SK-N-SH (cell line): ENCODE results near the gene TNRC6C. TPM values are rescaled to one million over a fixed set of nuclear protein-coding genes. Genes with fewer than 3 reads are reported as not detected.

Experiments
- CTCF ChIA-PET: fragments of 300-600, 350-600 bp; formaldehyde crosslinking; extraction: SDS; loops from one replicate; lab custom pipeline; 2021; lab: Yijun Ruan, JAX
- POLR2A ChIA-PET: fragments of 350-600 bp; sonication (Branson Sonifier 250); formaldehyde crosslinking; extraction: SDS; loops from one replicate; lab custom pipeline; 2020; ENCODE audit warnings: antibody characterized with exemption, inconsistent platforms; lab: Yijun Ruan, JAX
- DNase-seq: peaks from one replicate; pipeline ENCODE4 v3.0.0; 2012
- H2AFZ ChIP-seq: fragments of 200-600 bp; sonication (generic); 2 replicates; pipeline ENCODE4 v1.8.1; 2016; ENCODE audit warnings: antibody characterized with exemption, mild to moderate bottlenecking, low read depth
- H3F3A ChIP-seq: fragments of 200-600 bp; sonication (generic); replicated peaks from 2 replicates; pipeline ENCODE3; 2016; ENCODE audit warnings: antibody characterized with exemption, mild to moderate bottlenecking; ENCODE audit not compliant: insufficient read depth
- H3K27ac ChIP-seq, 2 experiments: fragments of 200-500 bp in 1 of 2; fragments of 200-600 bp in 1 of 2; sonication (Bioruptor generic) in 1 of 2; sonication (generic), shearing (Covaris generic) in 1 of 2; 2 replicates each; pipeline versions ENCODE4 v1.5.1 to v1.6.1; 2014 to 2016; ENCODE audit warnings: low read depth in 2 of 2, inconsistent platforms in 1 of 2, low read length in 1 of 2, mild to moderate bottlenecking in 1 of 2, mixed read lengths in 1 of 2
- H3K27me3 ChIP-seq: fragments of 200-600 bp; sonication (generic), shearing (Covaris generic); 2 replicates; pipeline ENCODE4 v1.6.1; 2016; ENCODE audit warnings: mixed run types; ENCODE audit not compliant: insufficient read depth
- H3K36me3 ChIP-seq, 2 experiments: fragments of 200-500 bp in 1 of 2; fragments of 200-600 bp in 1 of 2; sonication (Bioruptor generic) in 1 of 2; sonication (generic) in 1 of 2; replicated peaks in 1 of 2; 2 replicates each; pipeline versions ENCODE3 to v1.5.1; 2014 to 2016; ENCODE audit warnings: low read length in 1 of 2, mild to moderate bottlenecking in 1 of 2; ENCODE audit not compliant: insufficient read depth in 2 of 2, control insufficient read depth in 1 of 2
- H3K4me1 ChIP-seq, 2 experiments: fragments of 200-500 bp in 1 of 2; fragments of 200-600 bp in 1 of 2; sonication (Bioruptor generic) in 1 of 2; sonication (generic), shearing (Covaris generic) in 1 of 2; 2 replicates each; pipeline versions ENCODE4 v1.5.1 to v1.6.1; 2014 to 2016; ENCODE audit warnings: low read depth in 1 of 2, low read length in 1 of 2, mixed run types in 1 of 2; ENCODE audit not compliant: insufficient read depth in 2 of 2, control insufficient read depth in 1 of 2
- H3K4me2 ChIP-seq: fragments of 200-600 bp; sonication (generic), shearing (Covaris generic); 2 replicates; pipeline ENCODE4 v1.6.1; 2017; ENCODE audit warnings: mixed run types
- H3K4me3 ChIP-seq, 2 experiments: fragments of 200-500 bp in 1 of 2; fragments of 200-600 bp in 1 of 2; sonication (Bioruptor generic) in 1 of 2; sonication (generic), shearing (Covaris generic) in 1 of 2; 2 replicates each; pipeline versions ENCODE4 v1.5.1 to v1.8.1; 2014 to 2016; ENCODE audit warnings: low read depth in 2 of 2, inconsistent platforms in 1 of 2, low read length in 1 of 2, mild to moderate bottlenecking in 1 of 2, mixed read lengths in 1 of 2, moderate library complexity in 1 of 2
- H3K79me2 ChIP-seq: fragments of 200-600 bp; sonication (generic); 2 replicates; pipeline ENCODE4 v1.8.1; 2017; ENCODE audit warnings: mild to moderate bottlenecking; ENCODE audit not compliant: insufficient read depth
- H3K9ac ChIP-seq: fragments of 200-600 bp; sonication (generic); 2 replicates; pipeline ENCODE4 v1.6.1; 2017; ENCODE audit warnings: mixed run types
- H3K9me2 ChIP-seq: fragments of 200-600 bp; sonication (generic); 2 replicates; pipeline ENCODE4 v1.6.1; 2017; ENCODE audit warnings: mixed run types
- H3K9me3 ChIP-seq: fragments of 200-600 bp; sonication (generic); 2 replicates; pipeline ENCODE4 v1.6.1; 2017; ENCODE audit warnings: mixed run types, mild to moderate bottlenecking, moderate library complexity
- H4K20me1 ChIP-seq: fragments of 200-600 bp; sonication (generic); 2 replicates; pipeline ENCODE4 v1.6.1; 2017; ENCODE audit warnings: mild to moderate bottlenecking, mixed run types; ENCODE audit not compliant: insufficient read depth
- CHD2 ChIP-seq: fragments of 150-350 bp; IDR thresholded peaks from 2 replicates; pipeline ENCODE4 v1.6.1; 2018; ENCODE audit warnings: low read length; ENCODE audit not compliant: partially characterized antibody
- CTCF ChIP-seq: fragments of 200-600 bp; sonication (generic); IDR thresholded peaks from 2 replicates; pipeline ENCODE4 v1.6.1; 2017; ENCODE audit warnings: antibody characterized with exemption, mild to moderate bottlenecking, moderate library complexity
- ELF1 ChIP-seq: IDR thresholded peaks from 2 replicates; pipeline ENCODE4 v1.4.0; 2012
- EZH2phosphoT487 ChIP-seq: fragments of 200-600 bp; sonication (generic); IDR thresholded peaks from 2 replicates; pipeline ENCODE4 v1.6.1; 2017; ENCODE audit warnings: low read depth, mixed run types, mild to moderate bottlenecking, antibody characterized with exemption, moderate library complexity, borderline replicate concordance
- FOXJ3 ChIP-seq: sonication (generic); formaldehyde crosslinking; IDR thresholded peaks from 2 replicates; pipeline ENCODE4 v1.5.1; 2020; ENCODE audit warnings: mild to moderate bottlenecking, missing genetic modification reagents
- FOXM1 ChIP-seq: IDR thresholded peaks from 2 replicates; pipeline ENCODE4 v1.4.0; 2012; ENCODE audit warnings: low read depth, mild to moderate bottlenecking
- GATA2 ChIP-seq: sonication (generic); formaldehyde crosslinking; IDR thresholded peaks from 2 replicates; pipeline ENCODE4 v1.5.0; 2020; ENCODE audit warnings: mild to moderate bottlenecking, missing genetic modification reagents
- IRF3 ChIP-seq: fragments of 150-350 bp; IDR thresholded peaks from 2 replicates; pipeline ENCODE4 v1.6.1; 2016; ENCODE audit warnings: mild to moderate bottlenecking, low read depth, low read length
- JUND ChIP-seq: IDR thresholded peaks from 2 replicates; pipeline ENCODE4 v1.4.0; 2012
- MAX ChIP-seq: IDR thresholded peaks from 2 replicates; pipeline ENCODE4 v1.4.0; 2012; ENCODE audit warnings: low read depth
- MEF2A ChIP-seq: IDR thresholded peaks from 2 replicates; pipeline ENCODE4 v1.4.0; 2012; ENCODE audit warnings: low read depth, borderline replicate concordance
- MXI1 ChIP-seq: IDR thresholded peaks from 2 replicates; pipeline ENCODE4 v1.6.1; 2012; ENCODE audit warnings: mild to moderate bottlenecking, low read depth, low read length, improper control_type of control experiment
- NFIC ChIP-seq: IDR thresholded peaks from 2 replicates; pipeline ENCODE4 v1.4.0; 2012; ENCODE audit warnings: borderline replicate concordance
- NRF1 ChIP-seq: IDR thresholded peaks from 2 replicates; pipeline ENCODE4 v1.6.1; 2012; ENCODE audit warnings: low read depth, mild to moderate bottlenecking, low read length
- RCOR1 ChIP-seq: fragments of 150-350 bp; IDR thresholded peaks from 2 replicates; pipeline ENCODE4 v1.6.1; 2017; ENCODE audit warnings: antibody characterized with exemption, low read length
- REST ChIP-seq: IDR thresholded peaks from 2 replicates; pipeline ENCODE4 v1.6.1; 2012; ENCODE audit warnings: mild to moderate bottlenecking, low read depth, low read length, moderate library complexity
- RXRA ChIP-seq: IDR thresholded peaks from 2 replicates; pipeline ENCODE4 v1.4.0; 2012; ENCODE audit warnings: low read depth, mild to moderate bottlenecking, borderline replicate concordance
- SIN3A ChIP-seq: IDR thresholded peaks from 2 replicates; pipeline ENCODE4 v1.6.1; 2012; ENCODE audit warnings: low read depth, mild to moderate bottlenecking, low read length, moderate library complexity, borderline replicate concordance
- TAF1 ChIP-seq: IDR thresholded peaks from 2 replicates; pipeline ENCODE4 v1.6.1; 2012; ENCODE audit warnings: low read depth, mild to moderate bottlenecking, low read length, moderate library complexity, borderline replicate concordance
- TCF12 ChIP-seq: IDR thresholded peaks from 2 replicates; pipeline ENCODE4 v1.4.0; 2012
- TEAD4 ChIP-seq: IDR thresholded peaks from 2 replicates; pipeline ENCODE4 v1.4.0; 2012; ENCODE audit warnings: mild to moderate bottlenecking, borderline replicate concordance; ENCODE audit not compliant: insufficient read depth
- USF1 ChIP-seq: IDR thresholded peaks from 2 replicates; pipeline ENCODE4 v1.4.0; 2012; ENCODE audit warnings: low read depth, borderline replicate concordance
- ZBTB33 ChIP-seq: IDR thresholded peaks from 2 replicates; pipeline ENCODE4 v1.4.0; 2012; ENCODE audit warnings: low read depth, borderline replicate concordance
- WGBS: methylation state at CpG from one replicate; pipeline ENCODE4 v1.1.6; 2017; ENCODE audit warnings: low lambda C conversion rate; 5-methylcytosine and 5-hydroxymethylcytosine counted together
- polyA plus RNA-seq, 3 experiments: library from polyadenylated mRNA; depleted of rRNA; stranded (reverse); fragments of >200 nt; gene quantifications; 2 replicates each; pipeline ENCODE4 v1.2.3, GENCODE V29; 2012

The TNRC6C gene
- polyA plus RNA-seq, 1 of the 3 experiments (the other 2 are of a cell fraction), result 2.2 TPM

- peak overlapping the region; percentile 89 to 100 for H3K27ac ChIP-seq
- H3K4me2 ChIP-seq, result peak overlapping the region; percentile 92
- peak overlapping the region; percentile 87 for H2AFZ ChIP-seq
- H3K4me1 ChIP-seq, result peaks cover 7 to 41% of the 10 kb centered on the region in 2 experiments; a peak in 2 of 4 replicates
- no peaks in the 10 kb centered on the region for H4K20me1 ChIP-seq
- peaks cover 11 to 16% of the 10 kb centered on the region in 2 experiments for H3K36me3 ChIP-seq
- no peaks in the 10 kb centered on the region for H3K27me3 ChIP-seq
- DNase-seq, result peak; percentile 52
- H3K79me2 ChIP-seq, result peaks cover 50% of the 10 kb centered on the region
- peaks cover 23% of the 10 kb centered on the region for H3F3A ChIP-seq
- ChIA-PET CTCF (interaction anchor here (0.6 to 4.2 kb wide), 10 partner anchors 10 to 499 kb away, joined by 3 to 49 read pairs (median 8); no protein-coding TSS in a partner anchor), POLR2A (interaction anchor here (0.9 to 3.2 kb wide), 9 partner anchors 10 to 499 kb away, joined by 3 to 17 read pairs (median 4); partner anchors contain the start of gene TNRC6C)
- peak overlapping the region; percentile 90 for H3K9ac ChIP-seq
- no peaks in the 10 kb centered on the region for H3K9me2 ChIP-seq
- no peaks in the 10 kb centered on the region for H3K9me3 ChIP-seq
- 29% methylated on average over 6 of the region's 6 CpGs for whole genome bisulfite sequencing
- peak overlapping the region; percentile 72 to 75 for H3K4me3 ChIP-seq
- TF ChIP-seq TAF1 (no peak), EZH2phosphoT487 (no peak), NRF1 (no peak), RXRA (no peak), CHD2 (no peak), ZBTB33 (no peak), FOXM1 (no peak), FOXJ3 (CRISPR knock-in tag) (no peak), IRF3 (no peak), MEF2A (no peak), TCF12 (peak; percentile 69), USF1 (no peak), MAX (no peak), NFIC (no peak; the same call in 1 of the 2 replicates), TEAD4 (no peak), CTCF (no peak), REST (no peak), JUND (no peak), GATA2 (CRISPR knock-in tag) (no peak), RCOR1 (no peak), MXI1 (0 out of 2 replicates have a peak, but pooled peaks have one; percentile 7), ELF1 (no peak), SIN3A (no peak)
Observed at GRCh38 chr17:78041386-78042179, 83.1 kb downstream of the TNRC6C start.
